ENCODE measurements around the gene RNASE9. TPM values are rescaled to one million over a fixed set of nuclear protein-coding genes. Genes with fewer than 3 reads are reported as not detected.

RNASE9 gene
- total RNA-seq, 1 donor from 2014 or later = not detected

GRCh38 chr14:20557212-20557542 is 3.7 kb downstream of the RNASE9 start:
- no peaks in the 10 kb centered on the region for H3K27me3 Mint-ChIP-seq
- H3K4me1 Mint-ChIP-seq (ENCODE audit: low read depth) = peaks cover 21% of the 10 kb centered on the region
- H3K36me3 Mint-ChIP-seq (ENCODE audit: insufficient read depth) = no peaks in the 10 kb centered on the region
- H3K27ac Mint-ChIP-seq = peak overlapping the region; percentile 44
- DNase-seq (ENCODE audit: low spot score, unreplicated experiment) = no peak
- H3K9me3 Mint-ChIP-seq (ENCODE audit: low read depth) = no peaks in the 10 kb centered on the region
- H3K4me3 Mint-ChIP-seq (ENCODE audit: low read depth) = no peak overlapping the region
- no peak for TF ChIP-seq CTCF (IDR thresholded peaks at IDR 0.05; ENCODE audit: unreplicated experiment)

- TF ChIP-seq CTCF (IDR thresholded peaks at IDR 0.05; ENCODE audit: unreplicated experiment) = no peak
- peaks cover 21% of the 10 kb centered on the region for H3K4me1 Mint-ChIP-seq (ENCODE audit: low read depth)
- H3K9me3 Mint-ChIP-seq (ENCODE audit: low read depth) = no peaks in the 10 kb centered on the region
- H3K4me3 Mint-ChIP-seq (ENCODE audit: low read depth) = no peak overlapping the region
- no peaks in the 10 kb centered on the region for H3K36me3 Mint-ChIP-seq (ENCODE audit: insufficient read depth)
- DNase-seq (ENCODE audit: low spot score, unreplicated experiment) = no peak
- peak overlapping the region; percentile 44 for H3K27ac Mint-ChIP-seq
- no peaks in the 10 kb centered on the region for H3K27me3 Mint-ChIP-seq
Observed at GRCh38 chr14:20556500-20557211, 4.2 kb downstream of the RNASE9 start.

- H3K36me3 Mint-ChIP-seq (ENCODE audit: insufficient read depth) = no peaks in the 10 kb centered on the region
- H3K4me3 Mint-ChIP-seq (ENCODE audit: low read depth) = no peak overlapping the region
- no peak overlapping the region for H3K27ac Mint-ChIP-seq
- H3K9me3 Mint-ChIP-seq (ENCODE audit: low read depth) = no peaks in the 10 kb centered on the region
- H3K27me3 Mint-ChIP-seq = no peaks in the 10 kb centered on the region
- H3K4me1 Mint-ChIP-seq (ENCODE audit: low read depth) = peaks cover 21% of the 10 kb centered on the region
- TF ChIP-seq CTCF (IDR thresholded peaks at IDR 0.05; ENCODE audit: unreplicated experiment) = no peak
- DNase-seq (ENCODE audit: low spot score, unreplicated experiment) = no peak
Observed at GRCh38 chr14:20555845-20556244, 5.0 kb downstream of the RNASE9 start.

- TF ChIP-seq CTCF (IDR thresholded peaks at IDR 0.05; ENCODE audit: unreplicated experiment) = no peak
- H3K9me3 Mint-ChIP-seq (ENCODE audit: low read depth) = no peaks in the 10 kb centered on the region
- H3K36me3 Mint-ChIP-seq (ENCODE audit: insufficient read depth) = no peaks in the 10 kb centered on the region
- no peak for DNase-seq (ENCODE audit: low spot score, unreplicated experiment)
- H3K27ac Mint-ChIP-seq = no peak overlapping the region
- H3K27me3 Mint-ChIP-seq = no peaks in the 10 kb centered on the region
- no peak overlapping the region for H3K4me3 Mint-ChIP-seq (ENCODE audit: low read depth)
- peaks cover 11% of the 10 kb centered on the region for H3K4me1 Mint-ChIP-seq (ENCODE audit: low read depth)
Observed at GRCh38 chr14:20553024-20553423, 7.8 kb downstream of the RNASE9 start.

- Mint-ChIP-seq H3K4me1 (ENCODE audit: low read depth) (peaks cover 9% of the 10 kb centered on the region), H3K36me3 (ENCODE audit: insufficient read depth) (no peaks in the 10 kb centered on the region), H3K4me3 (ENCODE audit: low read depth) (no peak overlapping the region), H3K27me3 (no peaks in the 10 kb centered on the region), H3K27ac (no peak overlapping the region), H3K9me3 (ENCODE audit: low read depth) (no peaks in the 10 kb centered on the region)
- DNase-seq (ENCODE audit: low spot score, unreplicated experiment) = no peak
- TF ChIP-seq CTCF (IDR thresholded peaks at IDR 0.05; ENCODE audit: unreplicated experiment) = no peak
Observed at GRCh38 chr14:20551606-20552005, 9.2 kb downstream of the RNASE9 start.
